ENCODE measurements around the gene BMX. TPM values are rescaled to one million over a fixed set of nuclear protein-coding genes. Genes with fewer than 3 reads are reported as not detected.

BMX gene
- total RNA-seq, 1 donor from 2014 or later, result not detected

DNA sequence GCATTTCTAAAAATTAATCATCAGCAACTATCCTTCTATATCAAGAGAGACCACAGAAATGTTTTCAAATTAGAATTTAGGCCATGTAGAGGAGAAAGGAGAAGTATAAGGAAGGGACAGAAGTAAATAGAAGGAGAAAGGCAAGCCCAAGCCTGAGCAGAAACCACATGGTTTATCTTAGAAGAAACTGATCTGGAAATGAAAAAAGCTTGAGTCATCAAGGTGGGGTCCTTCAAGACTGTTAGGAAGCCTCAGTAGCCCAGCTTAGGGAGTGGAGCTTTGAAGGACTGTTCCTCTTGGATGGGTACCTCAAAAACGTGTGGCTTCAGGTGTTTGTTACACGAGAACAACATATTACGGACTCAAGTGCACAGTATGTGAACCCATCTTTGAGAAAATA, 4.5 kb downstream of the BMX start:
- peaks cover 2% of the 10 kb centered on the region for H3K27me3 ChIP-seq (ENCODE audit: control insufficient read depth, insufficient read depth, low read length)
- DNase-seq (ENCODE audit: low read depth), result no peak
- H3K36me3 ChIP-seq (ENCODE audit: control insufficient read depth, insufficient read depth, low read length), result no peaks in the 10 kb centered on the region
- H3K4me3 ChIP-seq (ENCODE audit: low read depth, low read length), result no peak overlapping the region
- no peak for TF ChIP-seq CTCF (IDR thresholded peaks at IDR 0.05; ENCODE audit: insufficient read depth, low read length, poor library complexity, severe bottlenecking)

DNA sequence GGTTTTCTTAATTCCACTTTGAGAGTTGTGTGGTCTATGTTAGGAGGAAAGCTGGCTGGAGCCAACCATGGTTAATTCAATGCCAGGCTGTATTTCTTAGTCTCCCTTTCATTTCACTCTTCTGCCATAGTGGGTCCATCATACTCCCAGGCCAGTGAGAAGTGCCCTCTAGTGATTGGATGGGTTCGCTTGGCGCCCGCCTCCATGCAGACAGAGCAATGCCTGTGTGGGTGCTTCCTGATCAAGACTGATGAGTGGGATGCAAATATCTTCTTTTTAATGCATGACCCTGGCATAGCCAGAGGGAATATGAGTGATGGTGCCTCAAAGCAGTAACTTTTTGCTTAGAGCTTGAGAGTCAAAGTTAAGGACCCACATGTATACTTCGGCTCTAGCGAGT, 6.4 kb downstream of the BMX start:
- DNase-seq (ENCODE audit: low read depth), result no peak
- Histone ChIP-seq H3K4me3 (ENCODE audit: low read depth, low read length) (no peak overlapping the region), H3K36me3 (ENCODE audit: control insufficient read depth, insufficient read depth, low read length) (no peaks in the 10 kb centered on the region), H3K27me3 (ENCODE audit: control insufficient read depth, insufficient read depth, low read length) (no peaks in the 10 kb centered on the region)
- no peak for TF ChIP-seq CTCF (IDR thresholded peaks at IDR 0.05; ENCODE audit: insufficient read depth, low read length, poor library complexity, severe bottlenecking)

DNA sequence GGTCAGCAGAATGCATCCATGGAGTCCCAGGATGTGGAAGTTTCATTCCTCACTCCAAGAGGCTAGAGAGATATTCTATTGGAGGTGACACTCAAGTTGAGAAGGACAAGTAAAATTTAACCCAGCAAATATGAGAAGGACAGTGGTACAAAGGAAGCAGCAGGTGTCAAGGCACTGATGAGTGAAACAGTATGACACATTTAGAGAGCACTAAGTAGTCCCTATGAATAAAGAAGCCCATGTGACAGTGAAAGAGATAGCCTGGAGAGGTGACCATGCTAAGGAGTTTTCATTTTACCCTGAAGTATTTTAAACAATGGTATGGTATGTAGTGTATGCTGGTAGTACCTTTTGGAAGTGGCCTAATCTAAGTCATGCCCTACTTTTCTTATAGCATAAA, 9.2 kb downstream of the BMX start:
- Histone ChIP-seq H3K36me3 (ENCODE audit: control insufficient read depth, insufficient read depth, low read length) (no peaks in the 10 kb centered on the region), H3K27me3 (ENCODE audit: control insufficient read depth, insufficient read depth, low read length) (no peaks in the 10 kb centered on the region), H3K4me3 (ENCODE audit: low read depth, low read length) (no peak overlapping the region)
- TF ChIP-seq CTCF (IDR thresholded peaks at IDR 0.05; ENCODE audit: insufficient read depth, low read length, poor library complexity, severe bottlenecking), result no peak
- DNase-seq (ENCODE audit: low read depth), result no peak

DNA sequence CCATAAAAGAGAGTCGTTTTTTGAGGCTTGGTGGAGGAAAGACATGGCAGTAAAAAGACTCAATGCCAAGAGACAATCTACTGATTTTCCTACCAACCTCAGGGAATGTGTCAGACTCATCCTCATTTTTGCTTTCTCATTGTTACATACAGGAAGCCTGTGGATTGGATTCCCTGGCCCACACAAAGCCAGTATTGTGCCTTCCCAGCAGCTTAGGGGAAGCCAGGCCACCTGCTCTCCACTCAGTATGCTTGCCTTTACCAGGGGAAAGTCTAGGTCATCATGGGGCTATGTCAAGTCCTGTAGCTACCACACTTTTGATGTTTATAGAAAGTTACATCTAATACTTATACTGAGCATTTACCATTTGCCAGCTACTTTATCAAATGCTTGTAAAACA, 11.0 kb downstream of the BMX start:
- Histone ChIP-seq H3K27me3 (ENCODE audit: control insufficient read depth, insufficient read depth, low read length) (no peaks in the 10 kb centered on the region), H3K36me3 (ENCODE audit: control insufficient read depth, insufficient read depth, low read length) (no peaks in the 10 kb centered on the region), H3K4me3 (ENCODE audit: low read depth, low read length) (no peak overlapping the region)
- DNase-seq (ENCODE audit: low read depth), result no peak
- TF ChIP-seq CTCF (IDR thresholded peaks at IDR 0.05; ENCODE audit: insufficient read depth, low read length, poor library complexity, severe bottlenecking), result no peak

GRCh38 chrX:15512401-15512965, 11.9 kb downstream of the BMX start:
- DNase-seq (ENCODE audit: low read depth), result no peak
- no peak for TF ChIP-seq CTCF (IDR thresholded peaks at IDR 0.05; ENCODE audit: insufficient read depth, low read length, poor library complexity, severe bottlenecking)
- Histone ChIP-seq H3K27me3 (ENCODE audit: control insufficient read depth, insufficient read depth, low read length) (no peaks in the 10 kb centered on the region), H3K36me3 (ENCODE audit: control insufficient read depth, insufficient read depth, low read length) (no peaks in the 10 kb centered on the region), H3K4me3 (ENCODE audit: low read depth, low read length) (no peak overlapping the region)

DNA sequence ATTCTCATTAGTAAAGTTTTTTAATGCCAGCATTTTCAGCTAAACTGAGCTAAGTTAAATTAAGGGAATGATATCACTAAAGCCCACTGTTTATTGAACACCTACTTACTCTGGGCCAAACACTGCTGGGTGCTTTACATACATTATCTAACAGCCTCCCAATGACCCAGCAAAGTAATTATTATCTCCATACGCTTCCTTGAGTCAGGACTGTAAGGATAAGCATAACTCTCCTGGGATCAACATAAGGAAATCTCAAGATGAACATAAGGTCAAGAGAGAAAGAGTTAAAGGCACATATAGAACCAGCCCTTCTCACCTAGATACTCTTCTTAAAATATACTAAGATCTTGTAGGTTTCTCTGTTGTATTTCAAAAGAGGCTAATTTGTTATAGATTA, 13.7 kb downstream of the BMX start:
- no peaks in the 10 kb centered on the region for H3K27me3 ChIP-seq (ENCODE audit: control insufficient read depth, insufficient read depth, low read length)
- TF ChIP-seq CTCF (IDR thresholded peaks at IDR 0.05; ENCODE audit: insufficient read depth, low read length, poor library complexity, severe bottlenecking), result no peak
- no peak overlapping the region for H3K4me3 ChIP-seq (ENCODE audit: low read depth, low read length)
- no peaks in the 10 kb centered on the region for H3K36me3 ChIP-seq (ENCODE audit: control insufficient read depth, insufficient read depth, low read length)
- DNase-seq (ENCODE audit: low read depth), result no peak
